ENCODE data around the gene NLGN1. TPM values are rescaled to one million over a fixed set of nuclear protein-coding genes. Genes with fewer than 3 reads are reported as not detected.

The NLGN1 gene
- total and polyA plus RNA-seq, 9 of the 15 experiments (the other 6 are each of a cell fraction or from before 2014, with no cell fraction given) = under 0.01 to 0.01 TPM; not detected in 7

GRCh38 chr3:173650596-173650995 is 253.1 kb downstream of the NLGN1 start (continued):
- TF ChIP-seq GMEB1 (CRISPR knock-in tag; IDR thresholded peaks at IDR 0.05) = no peak

- H3K27ac ChIP-seq (ENCODE audit: extremely low read depth, low read depth, low read length) = no peak overlapping the region
- intact Hi-C loops (cut with micrococcal nuclease) = no loop called here
- H2AFZ ChIP-seq (ENCODE audit: low read depth, low read length) = no peak overlapping the region
- H3K4me1 ChIP-seq (replicated peaks in 1 of 2; ENCODE audit: control insufficient read depth in 2 of 2, insufficient read depth in 2 of 2, low read length in 2 of 2) = no peaks in the 10 kb centered on the region
- no TSS peak for BruUV-seq (replicated peaks)
- FAIRE-seq (no peak), DNase-seq (ENCODE audit: extremely low read depth in 1 of 4, low spot score in 3 of 4) (no peak), ATAC-seq (no peak)
- H3K9me1 ChIP-seq (ENCODE audit: control insufficient read depth, insufficient read depth, low read length) = no peaks in the 10 kb centered on the region
- no peaks in the 10 kb centered on the region for H4K20me1 ChIP-seq (replicated peaks; ENCODE audit: control insufficient read depth, insufficient read depth, low read length)
- no peaks in the 10 kb centered on the region for H3K36me3 ChIP-seq (ENCODE audit: control insufficient read depth, insufficient read depth, low read length)
- 0% methylated on average over 2 of the region's 2 CpGs for WGBS (ENCODE audit: insufficient coverage, low coverage, missing lambda C conversion rate)
- CTCF ChIA-PET (ENCODE audit: low intra/inter-chr PET ratio) = no interaction called here
- no peak overlapping the region for H3K4me2 ChIP-seq (ENCODE audit: insufficient read depth, low read length)
- POLR2A ChIA-PET = no interaction called here
- H3K4me3 ChIP-seq = no peak overlapping the region
- no peaks in the 10 kb centered on the region for H3K27me3 ChIP-seq (ENCODE audit: control insufficient read depth in 2 of 2, insufficient read depth in 2 of 2, low read length in 2 of 2)
- H3K9me3 ChIP-seq (replicated peaks; ENCODE audit: control insufficient read depth, insufficient read depth, low read depth, low read length) = peaks cover 1% of the 10 kb centered on the region; the same call in 1 of the 2 replicates
- TF ChIP-seq AFF4 (CRISPR knock-in tag; IDR thresholded peaks at IDR 0.05) (no peak), NFATC3 (IDR thresholded peaks at IDR 0.05) (no peak), E2F4 (CRISPR knock-in tag; IDR thresholded peaks at IDR 0.05; ENCODE audit: low read depth) (no peak), CSDE1 (IDR thresholded peaks at IDR 0.05) (no peak), HDAC1 (IDR thresholded peaks at IDR 0.05) (no peak), PPARD (CRISPR knock-in tag; IDR thresholded peaks at IDR 0.05) (no peak), RFX7 (CRISPR knock-in tag; IDR thresholded peaks at IDR 0.05) (no peak)
- no peaks in the 10 kb centered on the region for H3K79me2 ChIP-seq (ENCODE audit: control insufficient read depth, insufficient read depth, low read length)
- H3K9ac ChIP-seq (ENCODE audit: insufficient read depth in 1 of 2, low read depth in 2 of 2, low read length in 2 of 2) = no peak overlapping the region
- in situ Hi-C loops (cut with MboI) = no loop called here
Measured at GRCh38 chr3:173652093-173652492, 254.5 kb downstream of the NLGN1 start.
